Stimulated activated CD4-positive, alpha-beta T cell treated with anti-CD3 and anti-CD28 coated beads, Interleukin-4, amount 100 ng/mL, for 24 hours (primary cell): ENCODE results near the gene ABCC3.
"Not testable (repeated sequence)": the region's sequence is repeated elsewhere in the genome, so short reads cannot be mapped to it uniquely, and the experiment has no call there.

ENCODE experiments used
- DNase-seq: peaks from one replicate; pipeline ENCODE4 v3.0.0-alpha.2; 2020

ABCC3 gene

GRCh38 chr17:50672071-50672470 lies 37.4 kb downstream of the ABCC3 start:
- DNase-seq = no peak

- no peak for DNase-seq
Measured at GRCh38 chr17:50672831-50673551, 38.3 kb downstream of the ABCC3 start.

DNA sequence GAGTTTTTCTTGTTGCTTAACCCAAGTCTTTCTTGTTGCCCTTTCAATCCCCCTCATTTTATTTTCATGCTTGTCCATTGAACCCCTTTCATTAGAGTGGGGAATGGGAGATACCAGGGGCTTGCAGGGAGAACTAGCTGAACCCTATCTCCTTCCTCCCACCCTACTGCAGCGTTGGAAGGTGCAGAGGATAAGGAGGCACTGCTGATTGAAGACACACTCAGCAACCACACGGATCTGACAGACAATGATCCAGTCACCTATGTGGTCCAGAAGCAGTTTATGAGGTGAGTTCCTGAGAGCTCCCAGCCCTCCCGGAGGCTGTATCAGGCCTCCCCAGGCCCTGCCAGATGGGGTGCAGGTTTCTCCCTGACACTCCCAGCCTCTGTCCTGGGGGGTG lies 40.5 kb downstream of the ABCC3 start:
- DNase-seq = no peak

- no peak for DNase-seq
Measured at GRCh38 chr17:50675627-50676026, 40.9 kb downstream of the ABCC3 start.

GRCh38 chr17:50676065-50676975 lies 41.6 kb downstream of the ABCC3 start:
- DNase-seq = no peak

- no peak for DNase-seq
Measured at GRCh38 chr17:50677851-50678375, 43.2 kb downstream of the ABCC3 start.

DNA sequence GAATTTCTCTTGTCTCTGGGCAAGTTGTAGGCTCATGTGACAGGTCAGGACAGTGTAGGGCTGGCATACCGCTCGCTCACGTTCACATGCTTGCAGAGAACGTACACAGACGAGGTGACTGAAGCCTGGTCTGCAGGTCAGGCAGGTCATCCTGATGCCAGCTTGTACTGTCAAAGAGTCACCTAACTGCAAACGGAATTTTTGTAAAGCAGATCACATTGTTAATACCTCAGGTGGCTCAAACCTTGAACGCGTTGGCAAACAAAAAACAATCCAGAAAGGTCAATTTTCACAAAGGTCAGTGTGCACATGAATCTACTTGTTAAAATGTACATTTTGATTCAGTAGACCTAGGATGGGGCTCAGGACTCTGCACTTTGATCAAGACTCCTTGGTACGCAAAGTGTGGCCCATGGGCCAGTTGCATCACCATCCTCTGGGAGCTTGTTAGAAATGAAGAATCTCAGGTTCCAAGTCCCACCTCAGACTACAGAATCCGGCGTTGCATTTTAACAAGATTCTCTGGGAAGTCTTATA lies 44.4 kb downstream of the ABCC3 start:
- no peak for DNase-seq

- no peak for DNase-seq
Measured at GRCh38 chr17:50680126-50680525, 45.4 kb downstream of the ABCC3 start.

GRCh38 chr17:50680543-50681262 lies 46.0 kb downstream of the ABCC3 start:
- DNase-seq = not testable (repeated sequence)

DNA sequence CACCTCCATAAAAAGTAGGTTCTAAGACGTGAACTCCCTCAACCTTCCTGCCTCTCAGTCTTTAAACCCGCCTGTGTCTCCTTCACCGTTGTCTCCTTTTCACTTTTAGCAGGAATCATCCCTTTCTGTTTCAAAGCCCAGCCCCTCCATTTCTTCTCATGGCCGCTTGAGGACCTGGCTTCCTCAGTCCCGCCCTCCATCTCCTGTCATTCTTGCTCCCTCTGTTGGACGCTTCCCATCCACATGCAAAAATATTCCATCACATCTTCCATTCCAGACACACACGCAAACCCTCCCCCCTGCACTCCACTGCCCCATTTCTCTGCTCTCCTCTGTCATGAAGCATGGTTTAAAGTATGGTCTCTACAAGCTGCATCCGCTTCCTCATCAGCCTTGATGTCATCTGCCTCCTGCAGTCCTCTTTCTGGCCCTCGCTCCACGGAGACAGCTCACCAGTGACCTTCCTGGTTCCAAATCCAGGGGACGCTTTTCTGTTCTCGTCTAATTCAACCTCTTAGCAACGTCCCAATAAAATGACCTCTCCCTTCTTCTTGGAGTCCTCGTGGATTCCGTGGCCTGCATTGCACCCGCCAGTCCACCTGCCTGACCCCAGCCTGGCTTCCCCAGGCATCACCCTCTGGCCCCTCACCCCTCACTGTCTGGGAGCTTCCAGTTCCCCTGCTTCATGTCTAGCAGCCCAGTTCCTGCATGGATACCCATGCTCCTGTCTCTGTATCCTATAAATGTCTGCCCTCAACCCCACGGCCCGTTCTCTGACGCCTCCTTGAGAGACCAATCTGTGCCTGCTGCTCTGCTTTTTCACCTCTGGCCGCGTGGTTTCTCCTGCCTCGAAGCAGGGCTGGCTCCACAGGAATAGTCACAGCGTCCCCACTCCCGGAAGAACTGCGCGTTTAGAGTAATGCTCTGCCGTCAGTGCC lies 46.9 kb downstream of the ABCC3 start:
- DNase-seq = no peak

GRCh38 chr17:50682441-50682840 lies 47.8 kb downstream of the ABCC3 start:
- DNase-seq = no peak

DNA sequence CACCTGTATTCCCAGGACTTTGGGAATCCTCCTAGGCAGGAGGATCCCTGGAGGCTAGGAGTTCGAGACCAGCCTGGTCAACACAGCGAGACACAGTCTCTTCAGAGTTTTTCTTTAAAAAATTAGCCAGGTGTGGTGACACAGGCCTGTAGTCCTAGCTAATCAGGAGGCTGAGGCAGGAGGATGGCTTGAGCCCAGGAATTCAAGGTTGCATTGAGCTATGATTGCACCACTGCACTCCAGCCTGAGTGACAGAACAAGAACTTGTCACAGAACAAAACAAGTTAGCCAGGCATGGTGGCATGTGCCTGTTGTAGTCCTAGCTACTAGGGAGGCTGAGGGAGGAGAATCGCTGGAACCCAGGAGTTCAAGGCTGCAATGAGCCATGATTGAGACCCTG lies 48.3 kb downstream of the ABCC3 start:
- no peak for DNase-seq

GRCh38 chr17:50683434-50684287 lies 49.0 kb downstream of the ABCC3 start:
- no peak for DNase-seq

DNA sequence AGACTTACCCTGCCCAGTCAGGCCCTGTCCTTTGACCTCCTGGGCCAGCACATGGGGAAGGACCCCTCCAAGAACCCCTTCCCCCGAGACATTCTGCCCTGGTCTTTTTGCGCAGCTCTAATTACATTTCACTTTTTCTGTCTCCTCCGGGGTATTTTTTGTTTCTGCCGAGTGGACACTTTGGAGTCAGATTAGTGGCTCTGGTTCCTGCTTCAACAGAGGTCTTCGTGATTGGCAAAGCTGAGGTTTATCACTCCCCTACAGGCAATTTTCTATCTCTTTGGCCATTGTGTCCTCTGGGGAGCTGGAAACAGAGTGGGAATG lies 49.6 kb downstream of the ABCC3 start:
- no peak for DNase-seq

DNA sequence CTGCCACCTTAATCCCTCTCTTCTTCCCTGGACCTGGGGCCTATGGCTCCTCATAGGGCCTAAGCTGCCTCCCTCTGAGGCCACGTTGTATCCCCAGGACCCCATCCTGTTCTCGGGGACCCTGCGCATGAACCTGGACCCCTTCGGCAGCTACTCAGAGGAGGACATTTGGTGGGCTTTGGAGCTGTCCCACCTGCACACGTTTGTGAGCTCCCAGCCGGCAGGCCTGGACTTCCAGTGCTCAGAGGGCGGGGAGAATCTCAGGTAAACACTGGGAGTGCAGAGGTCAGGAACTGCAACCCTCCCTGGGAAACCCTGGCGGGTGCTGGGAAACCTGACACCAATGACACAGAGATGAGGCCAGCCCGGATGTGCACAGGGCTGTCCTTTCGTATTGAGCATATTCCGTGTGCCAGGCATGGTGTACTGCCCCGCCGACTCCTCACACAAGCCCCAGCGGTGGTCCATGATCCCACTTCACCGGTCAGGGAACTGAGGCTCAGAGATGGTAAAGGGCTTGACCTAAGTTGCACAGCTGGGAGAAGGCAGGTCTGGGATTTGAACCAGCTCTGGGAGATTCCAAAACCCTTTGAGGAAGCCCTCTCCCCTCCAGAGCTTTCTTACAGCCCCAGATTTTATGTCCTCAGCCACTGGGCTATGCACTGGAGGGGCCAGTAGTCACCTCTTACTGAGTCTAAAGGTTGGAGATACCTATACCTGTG lies 50.1 kb downstream of the ABCC3 start:
- no peak for DNase-seq

DNA sequence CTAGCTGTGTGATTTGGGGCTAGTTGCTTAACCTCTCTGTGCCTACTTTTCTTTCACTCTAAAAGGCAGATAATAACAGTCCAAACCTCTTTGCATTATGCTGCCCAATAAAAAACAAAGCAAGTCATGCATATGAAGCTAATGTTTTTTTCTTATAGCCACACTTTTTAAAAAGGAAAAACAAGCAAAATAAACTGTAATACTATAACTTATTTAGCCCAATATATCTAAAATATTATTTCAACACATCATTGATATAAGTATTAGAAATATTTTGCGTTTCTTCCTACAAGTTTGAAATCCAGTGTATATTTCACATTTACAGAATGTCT lies 50.6 kb downstream of the ABCC3 start:
- no peak for DNase-seq

- DNase-seq = no peak
Measured at GRCh38 chr17:50685691-50686493, 51.2 kb downstream of the ABCC3 start.

- DNase-seq = no peak
Measured at GRCh38 chr17:50686494-50687199, 52.0 kb downstream of the ABCC3 start.
